ENCODE results near the gene BCLAF1. TPM values are rescaled to one million over a fixed set of nuclear protein-coding genes. Genes with fewer than 3 reads are reported as not detected.

BCLAF1 gene
- total and polyA plus RNA-seq, 2 donors (not counting 1 experiment from before 2014, with no cell fraction given), result 39.3 to 268 TPM

GRCh38 chr6:136319732-136320131 lies 30.1 kb upstream of the BCLAF1 start:
- no peaks in the 10 kb centered on the region for H4K20me1 ChIP-seq (ENCODE audit: control insufficient read depth, insufficient read depth, low read length, poor library complexity, severe bottlenecking)
- no peaks in the 10 kb centered on the region for H3K36me3 ChIP-seq (replicated peaks in 1 of 2; ENCODE audit: control extremely low read depth in 1 of 2, control insufficient read depth in 1 of 2, extremely low read depth in 1 of 2, insufficient read depth in 2 of 2, low read length in 1 of 2)
- intact Hi-C loops (cut with micrococcal nuclease), result no loop called here
- DNase-seq (no peak), ATAC-seq (ENCODE audit: low read depth) (no peak)
- no peaks in the 10 kb centered on the region for H3K79me2 ChIP-seq (ENCODE audit: control insufficient read depth, insufficient read depth, low read length)
- no peaks in the 10 kb centered on the region for H3K4me1 ChIP-seq (ENCODE audit: control insufficient read depth in 2 of 2, insufficient read depth in 2 of 2, low read length in 2 of 2)
- H2AFZ ChIP-seq (ENCODE audit: insufficient read depth, low read depth, low read length, poor library complexity, severe bottlenecking), result no peak overlapping the region
- H3K27me3 ChIP-seq (replicated peaks in 1 of 4; ENCODE audit: control extremely low read depth in 1 of 4, control insufficient read depth in 3 of 4, insufficient read depth in 4 of 4, low read length in 3 of 4), result no peaks in the 10 kb centered on the region
- no peak overlapping the region for H3K27ac ChIP-seq (ENCODE audit: low read length in 2 of 2)
- no peak overlapping the region for H3K27ac Mint-ChIP-seq
- H3K9me3 Mint-ChIP-seq (ENCODE audit: insufficient read depth), result no peaks in the 10 kb centered on the region
- H3K4me1 Mint-ChIP-seq, result no peaks in the 10 kb centered on the region
- TF ChIP-seq, protein P1, sequence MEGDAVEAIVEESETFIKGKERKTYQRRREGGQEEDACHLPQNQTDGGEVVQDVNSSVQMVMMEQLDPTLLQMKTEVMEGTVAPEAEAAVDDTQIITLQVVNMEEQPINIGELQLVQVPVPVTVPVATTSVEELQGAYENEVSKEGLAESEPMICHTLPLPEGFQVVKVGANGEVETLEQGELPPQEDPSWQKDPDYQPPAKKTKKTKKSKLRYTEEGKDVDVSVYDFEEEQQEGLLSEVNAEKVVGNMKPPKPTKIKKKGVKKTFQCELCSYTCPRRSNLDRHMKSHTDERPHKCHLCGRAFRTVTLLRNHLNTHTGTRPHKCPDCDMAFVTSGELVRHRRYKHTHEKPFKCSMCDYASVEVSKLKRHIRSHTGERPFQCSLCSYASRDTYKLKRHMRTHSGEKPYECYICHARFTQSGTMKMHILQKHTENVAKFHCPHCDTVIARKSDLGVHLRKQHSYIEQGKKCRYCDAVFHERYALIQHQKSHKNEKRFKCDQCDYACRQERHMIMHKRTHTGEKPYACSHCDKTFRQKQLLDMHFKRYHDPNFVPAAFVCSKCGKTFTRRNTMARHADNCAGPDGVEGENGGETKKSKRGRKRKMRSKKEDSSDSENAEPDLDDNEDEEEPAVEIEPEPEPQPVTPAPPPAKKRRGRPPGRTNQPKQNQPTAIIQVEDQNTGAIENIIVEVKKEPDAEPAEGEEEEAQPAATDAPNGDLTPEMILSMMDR (IDR thresholded peaks at IDR 0.05), result no peak
- no peak for TF ChIP-seq EZH2 (IDR thresholded peaks at IDR 0.05; ENCODE audit: borderline replicate concordance, insufficient read depth, low read depth, low read length, poor library complexity, severe bottlenecking)
- POLR2A ChIA-PET, result no interaction called here
- H3K4me3 Mint-ChIP-seq, result no peak overlapping the region
- CTCF ChIA-PET, result interaction anchor here (1.9 kb wide), 1 partner anchor 11 kb away, joined by 6 read pairs; no protein-coding TSS in a partner anchor
- H3K27me3 Mint-ChIP-seq, result peaks cover 3% of the 10 kb centered on the region
- no peak overlapping the region for H3K4me2 ChIP-seq (replicated peaks; ENCODE audit: low read depth, low read length, poor library complexity, severe bottlenecking)
- no peaks in the 10 kb centered on the region for H3K9me3 ChIP-seq (ENCODE audit: control extremely low read depth in 1 of 3, control insufficient read depth in 2 of 3, insufficient read depth in 1 of 3, low read length in 2 of 3)
- no peak overlapping the region for H3K9ac ChIP-seq (ENCODE audit: low read length)
- H3K4me3 ChIP-seq (ENCODE audit: control extremely low read depth in 1 of 5, extremely low read depth in 1 of 5, insufficient read depth in 1 of 5, low read depth in 2 of 5, low read length in 4 of 5), result no peak overlapping the region

GRCh38 chr6:136318676-136319075 lies 29.0 kb upstream of the BCLAF1 start:
- no peak overlapping the region for H3K4me3 Mint-ChIP-seq
- no peaks in the 10 kb centered on the region for H4K20me1 ChIP-seq (ENCODE audit: control insufficient read depth, insufficient read depth, low read length, poor library complexity, severe bottlenecking)
- ATAC-seq (ENCODE audit: low read depth) (no peak), DNase-seq (no peak)
- no peaks in the 10 kb centered on the region for H3K36me3 ChIP-seq (replicated peaks in 1 of 2; ENCODE audit: control extremely low read depth in 1 of 2, control insufficient read depth in 1 of 2, extremely low read depth in 1 of 2, insufficient read depth in 2 of 2, low read length in 1 of 2)
- ChIA-PET CTCF (interaction anchor here (0.9 to 3.7 kb wide), 9 partner anchors 12 to 868 kb away, joined by 3 to 18 read pairs (median 6); no protein-coding TSS in a partner anchor), POLR2A (no interaction called here)
- intact Hi-C loops (cut with micrococcal nuclease), result no loop called here
- no peak overlapping the region for H3K4me2 ChIP-seq (replicated peaks; ENCODE audit: low read depth, low read length, poor library complexity, severe bottlenecking)
- H3K27me3 Mint-ChIP-seq, result peaks cover 3% of the 10 kb centered on the region
- no peaks in the 10 kb centered on the region for H3K79me2 ChIP-seq (ENCODE audit: control insufficient read depth, insufficient read depth, low read length)
- H3K4me3 ChIP-seq (ENCODE audit: control extremely low read depth in 1 of 5, extremely low read depth in 1 of 5, insufficient read depth in 1 of 5, low read depth in 2 of 5, low read length in 4 of 5), result no peak overlapping the region
- no peak overlapping the region for H3K27ac Mint-ChIP-seq
- H3K4me1 Mint-ChIP-seq, result no peaks in the 10 kb centered on the region
- no peaks in the 10 kb centered on the region for H3K4me1 ChIP-seq (ENCODE audit: control insufficient read depth in 2 of 2, insufficient read depth in 2 of 2, low read length in 2 of 2)
- no peak for TF ChIP-seq EZH2 (IDR thresholded peaks at IDR 0.05; ENCODE audit: borderline replicate concordance, insufficient read depth, low read depth, low read length, poor library complexity, severe bottlenecking)
- TF ChIP-seq, protein P1 (IDR thresholded peaks at IDR 0.05), result no peak
- no peak overlapping the region for H3K27ac ChIP-seq (ENCODE audit: low read length in 2 of 2)
- WGBS (ENCODE audit: insufficient coverage), result 92% methylated on average over 3 of the region's 4 CpGs
- H3K9ac ChIP-seq (ENCODE audit: low read length), result no peak overlapping the region
- H2AFZ ChIP-seq (ENCODE audit: insufficient read depth, low read depth, low read length, poor library complexity, severe bottlenecking), result no peak overlapping the region
- H3K9me3 Mint-ChIP-seq (ENCODE audit: insufficient read depth), result no peaks in the 10 kb centered on the region
- no peaks in the 10 kb centered on the region for H3K27me3 ChIP-seq (replicated peaks in 1 of 4; ENCODE audit: control extremely low read depth in 1 of 4, control insufficient read depth in 3 of 4, insufficient read depth in 4 of 4, low read length in 3 of 4)
- H3K9me3 ChIP-seq (ENCODE audit: control extremely low read depth in 1 of 3, control insufficient read depth in 2 of 3, insufficient read depth in 1 of 3, low read length in 2 of 3), result no peaks in the 10 kb centered on the region
